ENCODE results near the gene ZBTB49. TPM values are rescaled to one million over a fixed set of nuclear protein-coding genes. Genes with fewer than 3 reads are reported as not detected.

The ZBTB49 gene
- polyA plus RNA-seq, 1 experiment: 1.9 TPM

- no peaks in the 10 kb centered on the region for H3K36me3 ChIP-seq (ENCODE audit: control insufficient read depth, insufficient read depth, low read length)
- ChIA-PET POLR2A (no interaction called here), CTCF (interaction anchor here (0.6 to 3.1 kb wide), 10 partner anchors 10 to 101 kb away, joined by 3 to 24 read pairs (median 4); partner anchors contain the start of gene TMEM128)
- TF ChIP-seq CTCF (IDR thresholded peaks at IDR 0.05; ENCODE audit: insufficient read depth, low read depth, low read length): peak; percentile 89
- DNase-seq (ENCODE audit: low read depth): no peak
- H3K4me3 ChIP-seq (ENCODE audit: low read depth, low read length): no peak overlapping the region
- peaks cover 13% of the 10 kb centered on the region for H3K27me3 ChIP-seq (ENCODE audit: control insufficient read depth, insufficient read depth, low read length)
Observed at GRCh38 chr4:4334798-4335520, 44.9 kb downstream of the ZBTB49 start.

- CTCF ChIA-PET: interaction anchor here (1.0 to 3.1 kb wide), 5 partner anchors 34 to 90 kb away, joined by 3 to 14 read pairs (median 7); partner anchors contain the start of gene TMEM128
- TF ChIP-seq CTCF (IDR thresholded peaks at IDR 0.05; ENCODE audit: insufficient read depth, low read depth, low read length): no peak
- H3K4me3 ChIP-seq (ENCODE audit: low read depth, low read length): no peak overlapping the region
- H3K36me3 ChIP-seq (ENCODE audit: control insufficient read depth, insufficient read depth, low read length): no peaks in the 10 kb centered on the region
- DNase-seq (ENCODE audit: low read depth): no peak
- POLR2A ChIA-PET: no interaction called here
- peaks cover 6% of the 10 kb centered on the region for H3K27me3 ChIP-seq (ENCODE audit: control insufficient read depth, insufficient read depth, low read length)
Observed at GRCh38 chr4:4338210-4339001, 48.4 kb downstream of the ZBTB49 start.

GRCh38 chr4:4339504-4340085 lies 49.5 kb downstream of the ZBTB49 start:
- TF ChIP-seq CTCF (IDR thresholded peaks at IDR 0.05; ENCODE audit: insufficient read depth, low read depth, low read length): no peak
- ChIA-PET POLR2A (interaction anchor here (0.5 kb wide), 1 partner anchor 1645 kb away, joined by 7 read pairs; no protein-coding TSS in a partner anchor), CTCF (interaction anchor here (1.4 to 1.7 kb wide), 3 partner anchors 33 to 88 kb away, joined by 4 to 8 read pairs (median 7); no protein-coding TSS in a partner anchor)
- Histone ChIP-seq H3K27me3 (ENCODE audit: control insufficient read depth, insufficient read depth, low read length) (peaks cover 6% of the 10 kb centered on the region), H3K4me3 (ENCODE audit: low read depth, low read length) (no peak overlapping the region), H3K36me3 (ENCODE audit: control insufficient read depth, insufficient read depth, low read length) (no peaks in the 10 kb centered on the region)
- DNase-seq (ENCODE audit: low read depth): no peak

GRCh38 chr4:4341861-4342650 lies 52.0 kb downstream of the ZBTB49 start:
- CTCF ChIA-PET: interaction anchor here (1.9 kb wide), 1 partner anchor 82 kb away, joined by 7 read pairs; no protein-coding TSS in a partner anchor

More at GRCh38 chr4:4341861-4342650, 52.0 kb downstream of the ZBTB49 start:
- POLR2A ChIA-PET: no interaction called here
- DNase-seq (ENCODE audit: low read depth): no peak
- no peak for TF ChIP-seq CTCF (IDR thresholded peaks at IDR 0.05; ENCODE audit: insufficient read depth, low read depth, low read length)
- H3K36me3 ChIP-seq (ENCODE audit: control insufficient read depth, insufficient read depth, low read length): no peaks in the 10 kb centered on the region
- peaks cover 11% of the 10 kb centered on the region for H3K27me3 ChIP-seq (ENCODE audit: control insufficient read depth, insufficient read depth, low read length)
- no peak overlapping the region for H3K4me3 ChIP-seq (ENCODE audit: low read depth, low read length)

All from BJ (cell line).